Mesendoderm (in vitro differentiated cells): ENCODE data around the gene CNPY3.

Experiments used
- DNase-seq: peaks from one replicate; pipeline ENCODE4 v3.0.0; 2013
- H2AK5ac ChIP-seq: 2 replicates; pipeline ENCODE4 v1.6.1; 2013; ENCODE audit warnings: low read length, inconsistent platforms
- H2BK120ac ChIP-seq: 2 replicates; pipeline ENCODE4 v1.6.1; 2013; ENCODE audit warnings: low read depth, mild to moderate bottlenecking, low read length, moderate library complexity, mixed read lengths
- H2BK15ac ChIP-seq: replicated peaks from 2 replicates; pipeline ENCODE4 v1.6.1; 2013; ENCODE audit warnings: low read depth, mild to moderate bottlenecking, moderate library complexity
- H2BK5ac ChIP-seq: 2 replicates; pipeline ENCODE4 v1.6.1; 2013; ENCODE audit warnings: low read length, inconsistent platforms
- H3K18ac ChIP-seq: 2 replicates; pipeline ENCODE4 v1.6.1; 2013; ENCODE audit warnings: mild to moderate bottlenecking, low read length, mixed read lengths
- H3K23ac ChIP-seq: one replicate; pipeline ENCODE4 v1.6.1; 2013; ENCODE audit warnings: low read length
- H3K27ac ChIP-seq: 2 replicates; pipeline ENCODE4 v1.5.1; 2013; ENCODE audit warnings: low read depth, mild to moderate bottlenecking, inconsistent platforms, low read length, moderate library complexity
- H3K27me3 ChIP-seq: 2 replicates; pipeline ENCODE4 v1.6.1; 2013; ENCODE audit warnings: low read length, control low read depth, mild to moderate bottlenecking, inconsistent platforms; ENCODE audit not compliant: insufficient read depth, poor library complexity
- H3K36me3 ChIP-seq: 2 replicates; pipeline ENCODE4 v1.6.1; 2013; ENCODE audit warnings: low read length, inconsistent platforms; ENCODE audit not compliant: control insufficient read depth, insufficient read depth
- H3K4ac ChIP-seq: one replicate; pipeline ENCODE4 v1.6.1; 2013; ENCODE audit warnings: low read depth, mild to moderate bottlenecking, low read length, moderate library complexity
- H3K4me1 ChIP-seq: 2 replicates; pipeline ENCODE4 v1.6.1; 2013; ENCODE audit warnings: low read depth, low read length, inconsistent platforms; ENCODE audit not compliant: control insufficient read depth
- H3K4me2 ChIP-seq: 2 replicates; pipeline ENCODE4 v1.6.1; 2013; ENCODE audit warnings: low read length
- H3K4me3 ChIP-seq: 2 replicates; pipeline ENCODE4 v1.5.1; 2013; ENCODE audit warnings: mild to moderate bottlenecking, low read length
- H3K56ac ChIP-seq: one replicate; pipeline ENCODE4 v1.6.1; 2013; ENCODE audit warnings: low read length
- H3K79me1 ChIP-seq: 2 replicates; pipeline ENCODE4 v1.6.1; 2013; ENCODE audit warnings: low read length, inconsistent platforms
- H3K79me2 ChIP-seq: 2 replicates; pipeline ENCODE4 v1.6.1; 2013; ENCODE audit warnings: mild to moderate bottlenecking, low read length; ENCODE audit not compliant: control insufficient read depth, insufficient read depth
- H3K9ac ChIP-seq: 2 replicates; pipeline ENCODE4 v1.6.1; 2013; ENCODE audit warnings: low read length, inconsistent platforms
- H4K5ac ChIP-seq: one replicate; pipeline ENCODE4 v1.6.1; 2013; ENCODE audit warnings: low read length
- H4K8ac ChIP-seq: one replicate; pipeline ENCODE4 v1.6.1; 2013; ENCODE audit warnings: low read depth, mild to moderate bottlenecking, control low read depth, low read length, moderate library complexity
- WGBS: extraction: QIAGEN DNeasy Blood & Tissue Kit; methylation state at CpG from one replicate; pipeline ENCODE4 v1.1.7; 2013; ENCODE audit warnings: low lambda C conversion rate, missing lambda C conversion rate; ENCODE audit not compliant: insufficient coverage; ENCODE audit errors: extremely low coverage; 5-methylcytosine and 5-hydroxymethylcytosine counted together

CNPY3 gene

GRCh38 chr6:42916288-42916687 lies 13.0 kb upstream of the CNPY3 start:
- Histone ChIP-seq H3K18ac (no peak overlapping the region), H4K5ac (no peak overlapping the region), H3K4ac (no peak overlapping the region), H2AK5ac (no peak overlapping the region), H3K79me1 (no peaks in the 10 kb centered on the region), H2BK120ac (no peak overlapping the region), H2BK15ac (no peak overlapping the region), H2BK5ac (no peak overlapping the region), H3K27me3 (no peaks in the 10 kb centered on the region), H4K8ac (no peak overlapping the region), H3K79me2 (no peaks in the 10 kb centered on the region), H3K56ac (no peak overlapping the region), H3K4me3 (no peak overlapping the region), H3K36me3 (no peaks in the 10 kb centered on the region), H3K27ac (no peak overlapping the region), H3K23ac (no peak overlapping the region), H3K4me2 (no peak overlapping the region), H3K4me1 (no peaks in the 10 kb centered on the region), H3K9ac (no peak overlapping the region)
- DNase-seq: no peak
- no CpG with 5 or more reads among the region's 1 CpG for WGBS

DNA sequence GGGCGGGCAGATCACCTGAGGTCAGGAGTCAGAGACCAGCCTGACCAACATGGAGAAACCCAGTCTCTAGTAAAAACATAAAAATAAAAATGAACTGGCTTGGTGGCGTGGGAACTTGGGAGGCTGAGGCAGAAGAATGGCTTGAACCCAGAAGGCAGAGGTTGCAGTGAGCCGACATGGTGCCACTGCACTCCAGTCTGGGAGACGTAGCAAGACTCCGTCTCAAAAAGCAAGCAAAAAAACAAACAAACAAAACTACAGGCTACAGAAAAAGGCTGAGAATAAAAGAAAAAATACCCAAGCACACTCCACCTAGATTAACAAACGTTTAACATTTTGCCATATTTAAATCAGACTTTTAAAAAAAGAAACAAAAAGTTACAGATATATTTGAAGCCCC lies 7.5 kb upstream of the CNPY3 start:
- Histone ChIP-seq H3K79me1 (no peaks in the 10 kb centered on the region), H3K23ac (no peak overlapping the region), H3K4me3 (no peak overlapping the region), H4K5ac (no peak overlapping the region), H3K79me2 (no peaks in the 10 kb centered on the region), H4K8ac (no peak overlapping the region), H3K9ac (no peak overlapping the region), H2AK5ac (no peak overlapping the region), H2BK5ac (no peak overlapping the region), H3K4ac (no peak overlapping the region), H3K56ac (no peak overlapping the region), H2BK15ac (no peak overlapping the region), H3K27ac (no peak overlapping the region), H3K36me3 (no peaks in the 10 kb centered on the region), H3K18ac (no peak overlapping the region), H3K4me1 (no peaks in the 10 kb centered on the region), H2BK120ac (no peak overlapping the region), H3K4me2 (no peak overlapping the region), H3K27me3 (no peaks in the 10 kb centered on the region)
- no CpG with 5 or more reads among the region's 6 CpGs for WGBS
- DNase-seq: no peak

- H3K56ac ChIP-seq: no peak overlapping the region
- H3K4me2 ChIP-seq: no peak overlapping the region
- no peaks in the 10 kb centered on the region for H3K79me1 ChIP-seq
- H3K4me3 ChIP-seq: no peak overlapping the region
- no peak overlapping the region for H2AK5ac ChIP-seq
- H3K4ac ChIP-seq: no peak overlapping the region
- H3K23ac ChIP-seq: no peak overlapping the region
- H4K8ac ChIP-seq: no peak overlapping the region
- no peak overlapping the region for H3K9ac ChIP-seq
- no peaks in the 10 kb centered on the region for H3K4me1 ChIP-seq
- H3K79me2 ChIP-seq: no peaks in the 10 kb centered on the region
- H3K27ac ChIP-seq: no peak overlapping the region
- H4K5ac ChIP-seq: no peak overlapping the region
- H3K18ac ChIP-seq: no peak overlapping the region
- no CpG with 5 or more reads among the region's 2 CpGs for WGBS
- no peak overlapping the region for H2BK5ac ChIP-seq
- H3K27me3 ChIP-seq: no peaks in the 10 kb centered on the region
- no peak overlapping the region for H2BK120ac ChIP-seq
- no peak for DNase-seq
- no peaks in the 10 kb centered on the region for H3K36me3 ChIP-seq
- H2BK15ac ChIP-seq: no peak overlapping the region
Measured at GRCh38 chr6:42923666-42924065, 5.6 kb upstream of the CNPY3 start.

GRCh38 chr6:42925248-42925857 lies 3.9 kb upstream of the CNPY3 start:
- Histone ChIP-seq H3K4me3 (no peak overlapping the region), H3K4ac (no peak overlapping the region), H3K79me1 (peaks cover 2% of the 10 kb centered on the region), H3K27me3 (no peaks in the 10 kb centered on the region), H2BK15ac (no peak overlapping the region), H3K36me3 (no peaks in the 10 kb centered on the region), H3K9ac (no peak overlapping the region), H2BK120ac (no peak overlapping the region), H2AK5ac (no peak overlapping the region), H4K5ac (no peak overlapping the region), H4K8ac (no peak overlapping the region), H3K79me2 (peaks cover 2% of the 10 kb centered on the region), H3K27ac (no peak overlapping the region), H2BK5ac (no peak overlapping the region), H3K23ac (no peak overlapping the region), H3K4me1 (no peaks in the 10 kb centered on the region), H3K56ac (no peak overlapping the region), H3K18ac (no peak overlapping the region), H3K4me2 (no peak overlapping the region)
- peak; percentile 76 for DNase-seq
- WGBS: no CpG with 5 or more reads among the region's 23 CpGs

DNA sequence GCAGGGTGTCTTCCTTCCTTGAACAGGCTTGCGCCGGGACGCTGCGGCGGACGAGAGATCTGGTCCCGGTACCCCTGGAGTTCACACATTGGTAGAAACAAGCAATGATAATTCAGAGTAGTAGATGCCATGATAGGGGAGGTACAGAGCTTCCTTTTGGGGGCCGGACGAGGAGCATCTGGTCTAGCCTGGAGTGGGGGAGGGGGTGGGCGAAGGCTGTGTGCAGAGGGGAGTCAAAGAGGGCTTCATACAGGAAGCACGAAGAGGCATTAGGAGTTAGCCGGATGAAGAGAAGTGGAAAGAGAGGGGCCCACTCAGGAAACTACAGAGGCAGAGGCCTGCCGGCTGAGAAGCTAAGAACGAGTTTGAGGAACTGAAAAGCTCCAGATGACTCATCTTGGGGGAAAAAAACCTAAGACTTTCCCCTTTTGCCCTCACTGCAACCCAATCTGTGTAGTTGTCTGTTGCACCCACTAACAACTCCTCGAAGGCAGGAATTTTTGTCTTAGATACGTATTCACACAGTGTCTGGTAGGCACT lies 611 bp downstream of the CNPY3 start:
- peaks cover 16% of the 10 kb centered on the region for H3K79me1 ChIP-seq
- peak overlapping the region; percentile 78 for H3K4me2 ChIP-seq
- H4K8ac ChIP-seq: peak overlapping the region; percentile 42
- H2BK5ac ChIP-seq: peak overlapping the region; percentile 29
- no peak overlapping the region for H2BK120ac ChIP-seq
- peak overlapping the region; percentile 88 for H3K56ac ChIP-seq
- no peak for DNase-seq
- no peak overlapping the region for H2BK15ac ChIP-seq
- peak overlapping the region; percentile 64 for H3K18ac ChIP-seq
- no peak overlapping the region for H2AK5ac ChIP-seq
- peaks cover 29% of the 10 kb centered on the region for H3K79me2 ChIP-seq
- peak overlapping the region; percentile 97 for H3K27ac ChIP-seq
- no CpG with 5 or more reads among the region's 16 CpGs for WGBS
- no peaks in the 10 kb centered on the region for H3K27me3 ChIP-seq
- H3K9ac ChIP-seq: peak overlapping the region; percentile 89
- H3K23ac ChIP-seq: peak overlapping the region; percentile 31
- H3K4me3 ChIP-seq: peak overlapping the region; percentile 46
- peak overlapping the region; percentile 92 for H3K4ac ChIP-seq
- H3K4me1 ChIP-seq: peaks cover 2% of the 10 kb centered on the region
- H4K5ac ChIP-seq: no peak overlapping the region
- peaks cover 2% of the 10 kb centered on the region for H3K36me3 ChIP-seq

- Histone ChIP-seq H3K27me3 (no peaks in the 10 kb centered on the region), H3K79me1 (peaks cover 18% of the 10 kb centered on the region), H2BK5ac (no peak overlapping the region), H3K4me2 (no peak overlapping the region), H3K27ac (no peak overlapping the region), H3K9ac (peak overlapping the region; percentile 10), H2AK5ac (no peak overlapping the region), H3K4me1 (peaks cover 2% of the 10 kb centered on the region), H3K23ac (no peak overlapping the region), H2BK15ac (no peak overlapping the region), H3K36me3 (peaks cover 5% of the 10 kb centered on the region), H2BK120ac (no peak overlapping the region), H4K8ac (no peak overlapping the region), H3K56ac (no peak overlapping the region), H4K5ac (no peak overlapping the region), H3K4me3 (no peak overlapping the region), H3K79me2 (peaks cover 29% of the 10 kb centered on the region), H3K18ac (no peak overlapping the region), H3K4ac (no peak overlapping the region)
- DNase-seq: no peak
- no CpG with 5 or more reads among the region's 3 CpGs for WGBS
Measured at GRCh38 chr6:42932412-42932811, 3.1 kb downstream of the CNPY3 start.
